ENCODE measurements around the gene STPG3. TPM values are rescaled to one million over a fixed set of nuclear protein-coding genes. Genes with fewer than 3 reads are reported as not detected.

Gene STPG3
- total and polyA plus RNA-seq, 2 of the 13 experiments (the other 11 are each of a cell fraction or from before 2014, with no cell fraction given) = not detected

DNA sequence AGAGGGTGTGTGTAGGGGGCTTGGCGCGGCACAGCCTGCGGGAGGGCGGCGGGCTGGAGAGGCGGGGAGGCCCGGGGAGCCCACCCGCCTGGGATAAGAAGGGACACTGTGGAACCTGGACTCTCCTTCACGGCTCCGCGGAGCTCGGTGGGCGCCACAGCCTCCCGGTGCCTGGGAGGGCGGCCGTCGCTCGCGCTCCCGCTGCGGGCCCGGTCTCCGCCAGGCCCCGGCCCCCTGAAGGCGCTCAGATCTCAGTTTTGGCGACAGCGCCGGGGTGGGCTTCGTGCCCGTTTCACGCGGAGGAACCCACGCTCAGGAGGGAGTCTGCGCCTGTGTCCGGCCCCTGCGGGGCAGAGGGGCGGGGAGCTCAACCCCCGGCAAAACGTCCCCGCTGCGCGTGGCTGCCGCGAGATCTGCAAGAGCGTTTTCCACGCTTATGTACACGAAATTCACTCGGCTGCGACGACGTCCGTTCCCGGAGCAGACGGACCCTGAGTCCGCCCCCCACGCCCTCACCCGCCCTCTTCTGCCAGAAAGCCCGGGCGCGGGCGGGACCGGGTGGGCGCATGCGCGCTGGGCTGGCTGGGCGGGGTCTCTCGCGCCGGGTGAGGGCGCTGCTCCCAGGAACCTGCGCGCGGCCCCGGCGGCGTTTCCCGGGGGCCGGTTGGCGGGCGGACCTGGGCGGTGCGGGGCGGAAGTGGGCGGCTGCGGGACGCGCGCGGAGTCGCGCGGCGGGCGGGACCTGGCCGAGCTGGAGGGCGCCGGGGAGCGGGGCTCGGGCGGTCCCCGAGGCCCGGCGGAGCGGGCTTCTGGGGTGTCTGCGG lies 3.8 kb downstream of the STPG3 start, which contains the start of gene NELFB (continued):
- no peak for TF ChIP-seq HNRNPUL1 (IDR thresholded peaks at IDR 0.05; ENCODE audit: low read depth, low read length)
- no peak for TF ChIP-seq ETV6 (CRISPR knock-in tag; conservative IDR thresholded peaks at IDR 0.05)
- no peak for TF ChIP-seq ZNF605 (CRISPR knock-in tag; IDR thresholded peaks at IDR 0.05)
- TF ChIP-seq ZMYM2 (CRISPR knock-in tag; IDR thresholded peaks at IDR 0.05) = no peak
- TF ChIP-seq NFYC (CRISPR knock-in tag; IDR thresholded peaks at IDR 0.05) = no peak
- no peak; the same call in 1 of the 2 replicates for TF ChIP-seq ZNF256 (CRISPR knock-in tag; conservative IDR thresholded peaks at IDR 0.05)
- TF ChIP-seq RNF2 (conservative IDR thresholded peaks at IDR 0.05; ENCODE audit: low read depth) = no peak
- no peak for TF ChIP-seq ZBTB8A (CRISPR knock-in tag; IDR thresholded peaks at IDR 0.05; ENCODE audit: borderline replicate concordance, low read depth)
- TF ChIP-seq, protein P1, sequence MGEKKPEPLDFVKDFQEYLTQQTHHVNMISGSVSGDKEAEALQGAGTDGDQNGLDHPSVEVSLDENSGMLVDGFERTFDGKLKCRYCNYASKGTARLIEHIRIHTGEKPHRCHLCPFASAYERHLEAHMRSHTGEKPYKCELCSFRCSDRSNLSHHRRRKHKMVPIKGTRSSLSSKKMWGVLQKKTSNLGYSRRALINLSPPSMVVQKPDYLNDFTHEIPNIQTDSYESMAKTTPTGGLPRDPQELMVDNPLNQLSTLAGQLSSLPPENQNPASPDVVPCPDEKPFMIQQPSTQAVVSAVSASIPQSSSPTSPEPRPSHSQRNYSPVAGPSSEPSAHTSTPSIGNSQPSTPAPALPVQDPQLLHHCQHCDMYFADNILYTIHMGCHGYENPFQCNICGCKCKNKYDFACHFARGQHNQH (CRISPR knock-in tag; IDR thresholded peaks at IDR 0.05) = no peak; the same call in 1 of the 2 replicates
- no peak; the same call in 1 of the 2 replicates for TF ChIP-seq ZNF12 (CRISPR knock-in tag; IDR thresholded peaks at IDR 0.05)
- TF ChIP-seq BRF2 (CRISPR knock-in tag; IDR thresholded peaks at IDR 0.05) = peak; percentile 56; the same call in 1 of the 2 replicates
- no peak for TF ChIP-seq RFX5 (IDR thresholded peaks at IDR 0.05; ENCODE audit: low read depth, low read length)
- TF ChIP-seq ZIK1 (CRISPR knock-in tag; IDR thresholded peaks at IDR 0.05; ENCODE audit: borderline replicate concordance, low read depth) = peak; percentile 61; the same call in 1 of the 2 replicates
- no peak for TF ChIP-seq ZNF382 (CRISPR knock-in tag; IDR thresholded peaks at IDR 0.05; ENCODE audit: borderline replicate concordance)
- no peak for TF ChIP-seq FOXM1 (CRISPR knock-in tag; IDR thresholded peaks at IDR 0.05)
- no peak for TF ChIP-seq NONO (IDR thresholded peaks at IDR 0.05)
- peak; percentile 80; the same call in 1 of the 2 replicates for TF ChIP-seq NONO (CRISPR knock-in tag; conservative IDR thresholded peaks at IDR 0.05)
- TF ChIP-seq SIN3A (IDR thresholded peaks at IDR 0.05; ENCODE audit: borderline replicate concordance, low read depth, low read length) = peak; percentile 70; the same call in 1 of the 2 replicates
- TF ChIP-seq, protein P2, sequence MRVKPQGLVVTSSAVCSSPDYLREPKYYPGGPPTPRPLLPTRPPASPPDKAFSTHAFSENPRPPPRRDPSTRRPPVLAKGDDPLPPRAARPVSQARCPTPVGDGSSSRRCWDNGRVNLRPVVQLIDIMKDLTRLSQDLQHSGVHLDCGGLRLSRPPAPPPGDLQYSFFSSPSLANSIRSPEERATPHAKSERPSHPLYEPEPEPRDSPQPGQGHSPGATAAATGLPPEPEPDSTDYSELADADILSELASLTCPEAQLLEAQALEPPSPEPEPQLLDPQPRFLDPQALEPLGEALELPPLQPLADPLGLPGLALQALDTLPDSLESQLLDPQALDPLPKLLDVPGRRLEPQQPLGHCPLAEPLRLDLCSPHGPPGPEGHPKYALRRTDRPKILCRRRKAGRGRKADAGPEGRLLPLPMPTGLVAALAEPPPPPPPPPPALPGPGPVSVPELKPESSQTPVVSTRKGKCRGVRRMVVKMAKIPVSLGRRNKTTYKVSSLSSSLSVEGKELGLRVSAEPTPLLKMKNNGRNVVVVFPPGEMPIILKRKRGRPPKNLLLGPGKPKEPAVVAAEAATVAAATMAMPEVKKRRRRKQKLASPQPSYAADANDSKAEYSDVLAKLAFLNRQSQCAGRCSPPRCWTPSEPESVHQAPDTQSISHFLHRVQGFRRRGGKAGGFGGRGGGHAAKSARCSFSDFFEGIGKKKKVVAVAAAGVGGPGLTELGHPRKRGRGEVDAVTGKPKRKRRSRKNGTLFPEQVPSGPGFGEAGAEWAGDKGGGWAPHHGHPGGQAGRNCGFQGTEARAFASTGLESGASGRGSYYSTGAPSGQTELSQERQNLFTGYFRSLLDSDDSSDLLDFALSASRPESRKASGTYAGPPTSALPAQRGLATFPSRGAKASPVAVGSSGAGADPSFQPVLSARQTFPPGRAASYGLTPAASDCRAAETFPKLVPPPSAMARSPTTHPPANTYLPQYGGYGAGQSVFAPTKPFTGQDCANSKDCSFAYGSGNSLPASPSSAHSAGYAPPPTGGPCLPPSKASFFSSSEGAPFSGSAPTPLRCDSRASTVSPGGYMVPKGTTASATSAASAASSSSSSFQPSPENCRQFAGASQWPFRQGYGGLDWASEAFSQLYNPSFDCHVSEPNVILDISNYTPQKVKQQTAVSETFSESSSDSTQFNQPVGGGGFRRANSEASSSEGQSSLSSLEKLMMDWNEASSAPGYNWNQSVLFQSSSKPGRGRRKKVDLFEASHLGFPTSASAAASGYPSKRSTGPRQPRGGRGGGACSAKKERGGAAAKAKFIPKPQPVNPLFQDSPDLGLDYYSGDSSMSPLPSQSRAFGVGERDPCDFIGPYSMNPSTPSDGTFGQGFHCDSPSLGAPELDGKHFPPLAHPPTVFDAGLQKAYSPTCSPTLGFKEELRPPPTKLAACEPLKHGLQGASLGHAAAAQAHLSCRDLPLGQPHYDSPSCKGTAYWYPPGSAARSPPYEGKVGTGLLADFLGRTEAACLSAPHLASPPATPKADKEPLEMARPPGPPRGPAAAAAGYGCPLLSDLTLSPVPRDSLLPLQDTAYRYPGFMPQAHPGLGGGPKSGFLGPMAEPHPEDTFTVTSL (CRISPR knock-in tag; IDR thresholded peaks at IDR 0.05; ENCODE audit: borderline replicate concordance) = no peak
- TF ChIP-seq MXD1 (CRISPR knock-in tag; IDR thresholded peaks at IDR 0.05) = peak; percentile 38; the same call in 1 of the 2 replicates
- no peak for TF ChIP-seq NCOA1 (CRISPR knock-in tag; IDR thresholded peaks at IDR 0.05)
- no peak for TF ChIP-seq MXD4 (CRISPR knock-in tag; IDR thresholded peaks at IDR 0.05)
- peak; percentile 86 for TF ChIP-seq GATAD1 (CRISPR knock-in tag; IDR thresholded peaks at IDR 0.05)

Data from HepG2 (cell line).